GM18508 (cell line): Measurements from ENCODE around the gene EPHA4.

Source experiments
- ATAC-seq: cut with Tn5 transposase; IDR thresholded peaks from one replicate; pipeline ENCODE4 v1.9.1; 2021; ENCODE audit warnings: moderate number of reproducible peaks; ENCODE audit not compliant: insufficient read depth, unreplicated experiment

The EPHA4 gene

GRCh38 chr2:221420245-221420644 lies 151.9 kb downstream of the EPHA4 start:
- no peak for ATAC-seq

- ATAC-seq = no peak
Measured at GRCh38 chr2:221415789-221416188, 156.3 kb downstream of the EPHA4 start.

- no peak for ATAC-seq
Measured at GRCh38 chr2:221412978-221413377, 159.1 kb downstream of the EPHA4 start.

- ATAC-seq = no peak
Measured at GRCh38 chr2:221410487-221410886, 161.6 kb downstream of the EPHA4 start.

- no peak for ATAC-seq
Measured at GRCh38 chr2:221407765-221408164, 164.3 kb downstream of the EPHA4 start.

- no peak for ATAC-seq
Measured at GRCh38 chr2:221405521-221405920, 166.6 kb downstream of the EPHA4 start.

GRCh38 chr2:221402072-221402471 lies 170.0 kb downstream of the EPHA4 start:
- no peak for ATAC-seq

- ATAC-seq = no peak
Measured at GRCh38 chr2:221400411-221400810, 171.7 kb downstream of the EPHA4 start.

GRCh38 chr2:221399183-221399582 lies 172.9 kb downstream of the EPHA4 start:
- no peak for ATAC-seq

- no peak for ATAC-seq
Measured at GRCh38 chr2:221397187-221397586, 174.9 kb downstream of the EPHA4 start.

- ATAC-seq = no peak
Measured at GRCh38 chr2:221392228-221392881, 179.7 kb downstream of the EPHA4 start.

GRCh38 chr2:221390878-221391277 lies 181.2 kb downstream of the EPHA4 start:
- ATAC-seq = no peak

- no peak for ATAC-seq
Measured at GRCh38 chr2:221389904-221390303, 182.2 kb downstream of the EPHA4 start.

GRCh38 chr2:221389421-221389820 lies 182.7 kb downstream of the EPHA4 start:
- ATAC-seq = no peak

- no peak for ATAC-seq
Measured at GRCh38 chr2:221388891-221389290, 183.2 kb downstream of the EPHA4 start.

- no peak for ATAC-seq
Measured at GRCh38 chr2:221385716-221386115, 186.4 kb downstream of the EPHA4 start.

- no peak for ATAC-seq
Measured at GRCh38 chr2:221381928-221382488, 190.1 kb downstream of the EPHA4 start.

GRCh38 chr2:221380686-221381085 lies 191.4 kb downstream of the EPHA4 start:
- ATAC-seq = no peak

GRCh38 chr2:221380062-221380461 lies 192.0 kb downstream of the EPHA4 start:
- no peak for ATAC-seq

- no peak for ATAC-seq
Measured at GRCh38 chr2:221377597-221377996, 194.5 kb downstream of the EPHA4 start.

- ATAC-seq = no peak
Measured at GRCh38 chr2:221377066-221377465, 195.0 kb downstream of the EPHA4 start.

GRCh38 chr2:221374234-221374633 lies 197.9 kb downstream of the EPHA4 start:
- no peak for ATAC-seq
